HEK293T (cell line): ENCODE measurements around the gene PIP4K2B.

Source experiments
- BHLHE40 ChIP-seq: fragments of 450-650 bp; IDR thresholded peaks from 2 replicates; pipeline ENCODE4 v1.6.1; 2016; ENCODE audit warnings: mild to moderate bottlenecking, moderate library complexity, borderline replicate concordance
- ELF4 ChIP-seq: fragments of 450-650 bp; IDR thresholded peaks from 2 replicates; pipeline ENCODE4 v1.6.1; 2017; ENCODE audit warnings: antibody characterized with exemption
- FOXA1 ChIP-seq: fragments of 450-650 bp; IDR thresholded peaks from 2 replicates; pipeline ENCODE4 v1.6.1; 2016; ENCODE audit warnings: mild to moderate bottlenecking
- FOXM1 ChIP-seq: fragments of 450-650 bp; IDR thresholded peaks from 2 replicates; pipeline ENCODE4 v1.6.1; 2017; ENCODE audit warnings: mild to moderate bottlenecking, borderline replicate concordance
- SUZ12 ChIP-seq: fragments of 450-650 bp; IDR thresholded peaks from 2 replicates; pipeline ENCODE4 v1.6.1; 2016; ENCODE audit warnings: mild to moderate bottlenecking

DNA sequence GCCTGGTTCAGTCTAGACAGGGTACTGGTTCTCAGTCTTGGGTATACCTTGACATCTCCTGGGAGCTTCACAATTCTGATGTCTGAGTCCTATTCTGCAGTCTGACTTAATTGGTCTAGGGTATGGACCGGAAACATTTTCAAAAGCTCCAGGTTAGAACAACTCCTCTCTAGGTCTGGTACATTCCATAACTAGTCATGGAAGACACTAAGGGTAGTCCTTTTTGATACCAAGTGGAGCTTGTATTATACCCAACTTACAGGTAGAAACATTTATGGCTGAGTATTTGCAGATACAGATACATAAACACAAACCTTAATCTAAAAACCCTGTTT is 49.2 kb upstream of the PIP4K2B start:
- TF ChIP-seq FOXA1 (no peak), ELF4 (no peak), FOXM1 (no peak), BHLHE40 (no peak), SUZ12 (no peak)
